ENCODE results near the gene MAMSTR. TPM values are rescaled to one million over a fixed set of nuclear protein-coding genes. Genes with fewer than 3 reads are reported as not detected.
"Not testable (repeated sequence)": the region's sequence is repeated elsewhere in the genome, so short reads cannot be mapped to it uniquely, and the experiment has no call there.

MAMSTR gene
- total and polyA plus RNA-seq, 8 donors = 1.3 to 5.2 (median 4.5) TPM

GRCh38 chr19:48695743-48696352, 23.7 kb downstream of the MAMSTR start, which contains the start of gene FUT2:
Gene FUT2, plus strand, starts transcription at chr19:48695971. Its CDS starts 6,986 bp downstream, at chr19:48702957.
- no peaks in the 10 kb centered on the region for H3K9me3 ChIP-seq
- no peak for DNase-seq
- H3K4me3 ChIP-seq = peak within 1 kb of the TSS in 1 of 2 donors; percentile 14
- peak within 1 kb of the TSS in 1 of 2 donors; percentile 64 for H3K27ac ChIP-seq
- peaks cover 0 to 15% of the 10 kb centered on the region in 2 donors for H3K4me1 ChIP-seq
- ATAC-seq = peak; percentile 88
- H3K27me3 ChIP-seq = peaks cover 0 to 27% of the 10 kb centered on the region in 2 donors
- H3K36me3 ChIP-seq = no peaks in the 10 kb centered on the region
- TF ChIP-seq CTCF (IDR thresholded peaks at IDR 0.05) = no peak
- intact Hi-C loops (cut with DNase I) = no loop called here

GRCh38 chr19:48693629-48694028, 25.9 kb downstream of the MAMSTR start:
- H3K27ac ChIP-seq; H3K4me3 ChIP-seq; H3K36me3 ChIP-seq; intact Hi-C loops (cut with DNase I); ATAC-seq; H3K9me3 ChIP-seq; DNase-seq: not testable (repeated sequence)
- Histone ChIP-seq H3K4me1 (peaks cover 0 to 15% of the 10 kb centered on the region in 2 donors), H3K27me3 (peaks cover 0 to 27% of the 10 kb centered on the region in 2 donors)

GRCh38 chr19:48689449-48689848, 30.1 kb downstream of the MAMSTR start:
- Histone ChIP-seq H3K36me3 (no peaks in the 10 kb centered on the region), H3K4me1 (peaks cover 0 to 4% of the 10 kb centered on the region in 2 donors), H3K27ac (no peak overlapping the region), H3K9me3 (no peaks in the 10 kb centered on the region), H3K4me3 (no peak overlapping the region), H3K27me3 (no peaks in the 10 kb centered on the region)
- TF ChIP-seq CTCF (IDR thresholded peaks at IDR 0.05) = no peak
- ATAC-seq = no peak
- intact Hi-C loops (cut with DNase I) = no loop called here
- no peak for DNase-seq

GRCh38 chr19:48687776-48688175, 31.7 kb downstream of the MAMSTR start:
- TF ChIP-seq CTCF (IDR thresholded peaks at IDR 0.05) = no peak
- H3K36me3 ChIP-seq = no peaks in the 10 kb centered on the region
- no peak for DNase-seq
- H3K27ac ChIP-seq = no peak overlapping the region
- no peaks in the 10 kb centered on the region for H3K27me3 ChIP-seq
- H3K4me1 ChIP-seq = peaks cover 0 to 7% of the 10 kb centered on the region in 2 donors
- ATAC-seq = no peak
- H3K4me3 ChIP-seq = no peak overlapping the region
- intact Hi-C loops (cut with DNase I) = no loop called here
- no peaks in the 10 kb centered on the region for H3K9me3 ChIP-seq

- H3K4me1 ChIP-seq; ATAC-seq; intact Hi-C loops (cut with DNase I); DNase-seq; H3K27me3 ChIP-seq; H3K36me3 ChIP-seq; H3K9me3 ChIP-seq; H3K4me3 ChIP-seq; H3K27ac ChIP-seq: not testable (repeated sequence)
Observed at GRCh38 chr19:48686637-48687036, 32.9 kb downstream of the MAMSTR start.

GRCh38 chr19:48686088-48686487, 33.4 kb downstream of the MAMSTR start:
- H3K4me1 ChIP-seq = peaks cover 0 to 7% of the 10 kb centered on the region in 2 donors
- intact Hi-C loops (cut with DNase I) = no loop called here
- H3K27ac ChIP-seq = no peak overlapping the region
- H3K27me3 ChIP-seq = no peaks in the 10 kb centered on the region
- no peak for ATAC-seq
- no peaks in the 10 kb centered on the region for H3K36me3 ChIP-seq
- no peak overlapping the region for H3K4me3 ChIP-seq
- H3K9me3 ChIP-seq = no peaks in the 10 kb centered on the region
- no peak for DNase-seq
- no peak for TF ChIP-seq CTCF (IDR thresholded peaks at IDR 0.05)
